Ovary (tissue), 3 donors: ENCODE data around the gene TAMM41.

Experiments
- POLR2A ChIP-seq: fragments of 450-650 bp; IDR thresholded peaks from one replicate; pipeline ENCODE4 v1.6.1; 2017; ENCODE audit warnings: antibody characterized with exemption, mild to moderate bottlenecking, moderate library complexity
- TF ChIP-seq, protein P1 (sequence below), 3 donors: fragments of 450-650 bp in 2 of 3; fragments of 200-600 bp in 1 of 3; IDR thresholded peaks; one replicate each; pipeline versions ENCODE4 v1.5.1 to v1.8.0; 2016 to 2022; ENCODE audit warnings: antibody characterized with exemption in 3 of 3, mild to moderate bottlenecking in 1 of 3
- donor health status: DM: no; HTN: no; CAD: no.

DNA sequence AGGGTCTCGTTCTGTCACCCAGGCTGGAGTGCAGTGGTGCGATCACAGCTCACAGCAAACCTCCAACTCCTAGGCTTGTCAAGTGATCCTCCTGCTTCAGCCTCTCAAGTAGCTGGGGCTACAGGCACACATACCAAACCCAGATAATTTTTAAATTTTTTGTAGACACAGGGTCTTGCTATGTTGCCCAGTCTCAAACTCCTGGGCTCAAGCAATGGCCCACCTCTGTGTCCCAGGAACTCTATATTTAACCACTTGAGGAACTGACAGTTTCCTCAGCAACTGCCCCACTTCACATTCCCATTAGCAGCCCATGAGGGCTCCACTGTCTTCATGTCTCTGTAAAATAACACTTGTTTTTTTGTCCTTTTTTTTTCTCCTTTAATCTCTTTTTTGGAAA lies 68.4 kb downstream of the TAMM41 start:
- TF ChIP-seq, protein P1, sequence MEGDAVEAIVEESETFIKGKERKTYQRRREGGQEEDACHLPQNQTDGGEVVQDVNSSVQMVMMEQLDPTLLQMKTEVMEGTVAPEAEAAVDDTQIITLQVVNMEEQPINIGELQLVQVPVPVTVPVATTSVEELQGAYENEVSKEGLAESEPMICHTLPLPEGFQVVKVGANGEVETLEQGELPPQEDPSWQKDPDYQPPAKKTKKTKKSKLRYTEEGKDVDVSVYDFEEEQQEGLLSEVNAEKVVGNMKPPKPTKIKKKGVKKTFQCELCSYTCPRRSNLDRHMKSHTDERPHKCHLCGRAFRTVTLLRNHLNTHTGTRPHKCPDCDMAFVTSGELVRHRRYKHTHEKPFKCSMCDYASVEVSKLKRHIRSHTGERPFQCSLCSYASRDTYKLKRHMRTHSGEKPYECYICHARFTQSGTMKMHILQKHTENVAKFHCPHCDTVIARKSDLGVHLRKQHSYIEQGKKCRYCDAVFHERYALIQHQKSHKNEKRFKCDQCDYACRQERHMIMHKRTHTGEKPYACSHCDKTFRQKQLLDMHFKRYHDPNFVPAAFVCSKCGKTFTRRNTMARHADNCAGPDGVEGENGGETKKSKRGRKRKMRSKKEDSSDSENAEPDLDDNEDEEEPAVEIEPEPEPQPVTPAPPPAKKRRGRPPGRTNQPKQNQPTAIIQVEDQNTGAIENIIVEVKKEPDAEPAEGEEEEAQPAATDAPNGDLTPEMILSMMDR (IDR thresholded peaks at IDR 0.05), result no peak
- TF ChIP-seq POLR2A, result no peak
